AG09319 (cell line): ENCODE data around the gene NAPB.

Experiments used
- DNase-seq: peaks from one replicate; pipeline ENCODE4 v3.0.0-alpha.2; 2010; ENCODE audit warnings: low read depth; ENCODE audit errors: extremely low read depth
- TF ChIP-seq, protein P1 (sequence below): IDR thresholded peaks from 2 replicates; pipeline ENCODE4 v1.5.1; 2011; ENCODE audit warnings: low read depth, mild to moderate bottlenecking, inconsistent platforms, low read length, moderate library complexity

The NAPB gene

GRCh38 chr20:23419995-23420901, 1.0 kb downstream of the NAPB start:
- DNase-seq, result no peak
- TF ChIP-seq, protein P1, sequence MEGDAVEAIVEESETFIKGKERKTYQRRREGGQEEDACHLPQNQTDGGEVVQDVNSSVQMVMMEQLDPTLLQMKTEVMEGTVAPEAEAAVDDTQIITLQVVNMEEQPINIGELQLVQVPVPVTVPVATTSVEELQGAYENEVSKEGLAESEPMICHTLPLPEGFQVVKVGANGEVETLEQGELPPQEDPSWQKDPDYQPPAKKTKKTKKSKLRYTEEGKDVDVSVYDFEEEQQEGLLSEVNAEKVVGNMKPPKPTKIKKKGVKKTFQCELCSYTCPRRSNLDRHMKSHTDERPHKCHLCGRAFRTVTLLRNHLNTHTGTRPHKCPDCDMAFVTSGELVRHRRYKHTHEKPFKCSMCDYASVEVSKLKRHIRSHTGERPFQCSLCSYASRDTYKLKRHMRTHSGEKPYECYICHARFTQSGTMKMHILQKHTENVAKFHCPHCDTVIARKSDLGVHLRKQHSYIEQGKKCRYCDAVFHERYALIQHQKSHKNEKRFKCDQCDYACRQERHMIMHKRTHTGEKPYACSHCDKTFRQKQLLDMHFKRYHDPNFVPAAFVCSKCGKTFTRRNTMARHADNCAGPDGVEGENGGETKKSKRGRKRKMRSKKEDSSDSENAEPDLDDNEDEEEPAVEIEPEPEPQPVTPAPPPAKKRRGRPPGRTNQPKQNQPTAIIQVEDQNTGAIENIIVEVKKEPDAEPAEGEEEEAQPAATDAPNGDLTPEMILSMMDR, result no peak

DNA sequence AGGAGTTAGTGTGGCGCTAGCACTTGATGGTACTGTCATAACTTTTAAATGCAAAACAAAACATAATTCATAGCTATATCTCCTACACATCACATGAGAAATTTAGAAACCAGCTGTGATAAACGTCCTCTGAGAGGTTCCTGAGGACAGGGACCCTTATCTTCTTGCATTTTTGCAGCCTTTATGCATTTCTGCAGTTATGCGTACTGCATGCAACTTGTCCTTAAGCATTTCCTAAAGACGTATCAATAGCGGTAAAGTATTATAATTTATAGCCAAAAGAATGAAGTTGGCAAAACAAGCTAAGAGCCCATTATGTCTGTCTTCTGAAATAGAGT, 1.7 kb downstream of the NAPB start:
- TF ChIP-seq, protein P1, result no peak
- no peak for DNase-seq

DNA sequence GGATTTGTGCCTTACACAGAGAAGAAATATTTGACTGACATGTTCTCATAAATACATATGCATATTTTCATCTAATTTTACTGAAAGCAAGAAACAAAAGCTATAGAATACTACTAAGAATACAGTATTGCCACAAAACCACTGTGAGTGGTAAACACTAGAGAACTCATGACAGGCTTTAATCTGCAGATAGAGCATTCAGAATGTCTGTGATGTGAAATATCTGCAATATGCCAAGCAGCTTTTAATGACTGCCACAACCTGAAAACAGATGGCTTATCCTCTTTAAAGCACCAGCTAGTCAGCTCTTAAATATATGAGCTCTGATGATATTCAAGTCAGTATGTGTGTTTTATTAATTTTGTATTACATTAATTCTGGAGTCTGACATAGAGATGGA, 3.4 kb downstream of the NAPB start:
- no peak for DNase-seq
- TF ChIP-seq, protein P1, result no peak

DNA sequence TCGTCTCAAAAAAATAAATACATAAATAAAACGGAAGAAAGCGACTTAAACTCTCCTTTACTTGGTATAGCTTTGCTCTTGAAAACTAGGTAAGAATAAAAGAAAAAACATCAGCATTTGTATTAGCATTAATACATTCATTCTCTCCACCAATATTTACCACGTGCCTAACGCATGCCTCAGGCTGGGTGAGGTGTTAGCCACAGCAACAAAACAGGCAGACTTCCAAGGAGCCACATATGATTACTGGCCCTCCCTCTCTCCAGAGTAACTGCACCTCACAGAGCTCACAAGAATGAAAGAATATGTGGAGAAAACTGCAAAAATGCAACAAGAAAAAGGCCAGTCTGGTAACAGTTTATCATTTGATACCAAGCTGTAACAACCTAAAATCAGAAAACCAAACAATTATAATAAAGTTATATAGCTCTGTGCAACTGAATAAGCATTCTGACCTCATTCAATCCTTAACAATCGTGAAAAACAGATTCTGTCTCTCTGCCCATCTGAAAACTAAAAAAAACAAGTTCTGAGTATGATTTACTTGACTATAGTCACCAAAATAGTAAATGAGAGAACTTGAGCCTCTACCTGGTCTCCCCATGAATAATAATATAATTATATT, 5.2 kb downstream of the NAPB start:
- TF ChIP-seq, protein P1, result no peak
- no peak for DNase-seq

GRCh38 chr20:23415555-23415954, 5.7 kb downstream of the NAPB start:
- TF ChIP-seq, protein P1, result no peak
- no peak for DNase-seq

GRCh38 chr20:23414526-23415188, 6.6 kb downstream of the NAPB start:
- TF ChIP-seq, protein P1, result no peak

More at GRCh38 chr20:23414526-23415188, 6.6 kb downstream of the NAPB start:
- DNase-seq, result no peak
